H1 (cell line): ENCODE data around the gene SIK3. TPM values are rescaled to one million over a fixed set of nuclear protein-coding genes. Genes with fewer than 3 reads are reported as not detected.

ENCODE experiments used
- ASH2L ChIP-seq: fragments of 200-600, 300-600 bp; sonication (generic); IDR thresholded peaks from one replicate; pipeline ENCODE4 v1.7.1; 2017; ENCODE audit warnings: low read length
- CBX5 ChIP-seq: fragments of 300-800, 300-1000 bp; sonication (generic); IDR thresholded peaks from 2 replicates; pipeline ENCODE4 v1.7.1; 2016; ENCODE audit warnings: antibody characterized with exemption, low read length, low read depth
- polyA plus RNA-seq, 7 experiments: library from polyadenylated mRNA; depleted of rRNA in 3 of 7; stranded (reverse) in 5 of 7; unstranded in 2 of 7; fragments of >200 nt in 5 of 7; fragments of 200-250 nt in 2 of 7; gene quantifications; 1 replicate in 5 of 7; 2 replicates in 1 of 7; 4 replicates in 1 of 7; pipeline versions ENCODE4 v1.2.1 to v1.2.3, GENCODE V29; 2011 to 2013; ENCODE audit warnings: missing spikeins in 2 of 7, mixed read lengths in 2 of 7
- total RNA-seq: library from RNA; stranded (reverse); fragmentation: NEBNext Ultra II Directional; extraction: Animal tissue kit (Norgen Biotek cat#: 25700); gene quantifications from 2 replicates; pipeline ENCODE4 v1.2.1, GENCODE V29; 2021
- TF ChIP-seq, protein P1 (sequence below): fragments of 300-600 bp; sonication (generic); IDR thresholded peaks from 2 replicates; pipeline ENCODE4 v1.7.1; 2012; ENCODE audit warnings: low read length, moderate library complexity, mild to moderate bottlenecking, inconsistent platforms; ENCODE audit not compliant: insufficient replicate concordance
- TF ChIP-seq, protein P2 (sequence below): IDR thresholded peaks from 2 replicates; pipeline ENCODE4 v1.6.1; 2011; ENCODE audit warnings: low read length, improper control_type of control experiment

Gene SIK3
- total and polyA plus RNA-seq, 2 of the 8 experiments (the other 6 are each of a cell fraction or from before 2014, with no cell fraction given) = 19.9 to 32.1 TPM

DNA sequence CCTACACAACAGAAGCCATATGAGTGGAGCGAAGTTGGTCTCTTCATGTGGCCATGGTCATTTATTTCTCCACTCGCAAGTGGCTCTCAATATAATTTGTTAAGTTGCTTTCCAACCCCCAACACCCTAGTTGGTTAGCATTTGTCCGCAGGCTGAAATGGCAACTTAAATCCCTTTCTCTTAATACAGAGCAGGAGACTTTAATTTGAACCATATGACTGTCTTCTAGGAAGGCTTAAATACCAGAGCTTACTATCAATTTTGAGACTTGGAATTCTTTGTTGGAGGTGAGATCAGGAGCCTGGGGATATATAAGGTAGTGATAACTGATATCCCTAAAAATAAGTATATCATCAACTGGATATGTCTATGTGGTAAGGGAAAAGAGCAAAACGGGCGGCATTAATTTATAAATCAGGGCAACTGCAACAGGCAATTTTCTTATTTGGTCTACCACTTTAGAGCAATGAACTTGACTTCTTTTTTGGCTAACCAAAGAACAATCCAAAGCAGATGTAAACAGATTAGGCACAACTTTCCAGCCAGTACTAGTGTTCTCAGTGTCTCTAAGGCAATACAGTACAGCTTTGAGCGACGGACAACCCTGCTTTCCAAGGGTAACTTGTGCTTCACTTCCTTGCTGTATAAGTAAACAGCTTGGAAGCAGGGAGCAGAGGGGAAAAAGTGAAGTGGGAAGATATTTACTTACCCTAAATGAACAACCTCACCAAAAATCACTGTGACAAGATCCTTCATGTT, 186.1 kb downstream of the SIK3 start (continued):
- TF ChIP-seq, protein P1, sequence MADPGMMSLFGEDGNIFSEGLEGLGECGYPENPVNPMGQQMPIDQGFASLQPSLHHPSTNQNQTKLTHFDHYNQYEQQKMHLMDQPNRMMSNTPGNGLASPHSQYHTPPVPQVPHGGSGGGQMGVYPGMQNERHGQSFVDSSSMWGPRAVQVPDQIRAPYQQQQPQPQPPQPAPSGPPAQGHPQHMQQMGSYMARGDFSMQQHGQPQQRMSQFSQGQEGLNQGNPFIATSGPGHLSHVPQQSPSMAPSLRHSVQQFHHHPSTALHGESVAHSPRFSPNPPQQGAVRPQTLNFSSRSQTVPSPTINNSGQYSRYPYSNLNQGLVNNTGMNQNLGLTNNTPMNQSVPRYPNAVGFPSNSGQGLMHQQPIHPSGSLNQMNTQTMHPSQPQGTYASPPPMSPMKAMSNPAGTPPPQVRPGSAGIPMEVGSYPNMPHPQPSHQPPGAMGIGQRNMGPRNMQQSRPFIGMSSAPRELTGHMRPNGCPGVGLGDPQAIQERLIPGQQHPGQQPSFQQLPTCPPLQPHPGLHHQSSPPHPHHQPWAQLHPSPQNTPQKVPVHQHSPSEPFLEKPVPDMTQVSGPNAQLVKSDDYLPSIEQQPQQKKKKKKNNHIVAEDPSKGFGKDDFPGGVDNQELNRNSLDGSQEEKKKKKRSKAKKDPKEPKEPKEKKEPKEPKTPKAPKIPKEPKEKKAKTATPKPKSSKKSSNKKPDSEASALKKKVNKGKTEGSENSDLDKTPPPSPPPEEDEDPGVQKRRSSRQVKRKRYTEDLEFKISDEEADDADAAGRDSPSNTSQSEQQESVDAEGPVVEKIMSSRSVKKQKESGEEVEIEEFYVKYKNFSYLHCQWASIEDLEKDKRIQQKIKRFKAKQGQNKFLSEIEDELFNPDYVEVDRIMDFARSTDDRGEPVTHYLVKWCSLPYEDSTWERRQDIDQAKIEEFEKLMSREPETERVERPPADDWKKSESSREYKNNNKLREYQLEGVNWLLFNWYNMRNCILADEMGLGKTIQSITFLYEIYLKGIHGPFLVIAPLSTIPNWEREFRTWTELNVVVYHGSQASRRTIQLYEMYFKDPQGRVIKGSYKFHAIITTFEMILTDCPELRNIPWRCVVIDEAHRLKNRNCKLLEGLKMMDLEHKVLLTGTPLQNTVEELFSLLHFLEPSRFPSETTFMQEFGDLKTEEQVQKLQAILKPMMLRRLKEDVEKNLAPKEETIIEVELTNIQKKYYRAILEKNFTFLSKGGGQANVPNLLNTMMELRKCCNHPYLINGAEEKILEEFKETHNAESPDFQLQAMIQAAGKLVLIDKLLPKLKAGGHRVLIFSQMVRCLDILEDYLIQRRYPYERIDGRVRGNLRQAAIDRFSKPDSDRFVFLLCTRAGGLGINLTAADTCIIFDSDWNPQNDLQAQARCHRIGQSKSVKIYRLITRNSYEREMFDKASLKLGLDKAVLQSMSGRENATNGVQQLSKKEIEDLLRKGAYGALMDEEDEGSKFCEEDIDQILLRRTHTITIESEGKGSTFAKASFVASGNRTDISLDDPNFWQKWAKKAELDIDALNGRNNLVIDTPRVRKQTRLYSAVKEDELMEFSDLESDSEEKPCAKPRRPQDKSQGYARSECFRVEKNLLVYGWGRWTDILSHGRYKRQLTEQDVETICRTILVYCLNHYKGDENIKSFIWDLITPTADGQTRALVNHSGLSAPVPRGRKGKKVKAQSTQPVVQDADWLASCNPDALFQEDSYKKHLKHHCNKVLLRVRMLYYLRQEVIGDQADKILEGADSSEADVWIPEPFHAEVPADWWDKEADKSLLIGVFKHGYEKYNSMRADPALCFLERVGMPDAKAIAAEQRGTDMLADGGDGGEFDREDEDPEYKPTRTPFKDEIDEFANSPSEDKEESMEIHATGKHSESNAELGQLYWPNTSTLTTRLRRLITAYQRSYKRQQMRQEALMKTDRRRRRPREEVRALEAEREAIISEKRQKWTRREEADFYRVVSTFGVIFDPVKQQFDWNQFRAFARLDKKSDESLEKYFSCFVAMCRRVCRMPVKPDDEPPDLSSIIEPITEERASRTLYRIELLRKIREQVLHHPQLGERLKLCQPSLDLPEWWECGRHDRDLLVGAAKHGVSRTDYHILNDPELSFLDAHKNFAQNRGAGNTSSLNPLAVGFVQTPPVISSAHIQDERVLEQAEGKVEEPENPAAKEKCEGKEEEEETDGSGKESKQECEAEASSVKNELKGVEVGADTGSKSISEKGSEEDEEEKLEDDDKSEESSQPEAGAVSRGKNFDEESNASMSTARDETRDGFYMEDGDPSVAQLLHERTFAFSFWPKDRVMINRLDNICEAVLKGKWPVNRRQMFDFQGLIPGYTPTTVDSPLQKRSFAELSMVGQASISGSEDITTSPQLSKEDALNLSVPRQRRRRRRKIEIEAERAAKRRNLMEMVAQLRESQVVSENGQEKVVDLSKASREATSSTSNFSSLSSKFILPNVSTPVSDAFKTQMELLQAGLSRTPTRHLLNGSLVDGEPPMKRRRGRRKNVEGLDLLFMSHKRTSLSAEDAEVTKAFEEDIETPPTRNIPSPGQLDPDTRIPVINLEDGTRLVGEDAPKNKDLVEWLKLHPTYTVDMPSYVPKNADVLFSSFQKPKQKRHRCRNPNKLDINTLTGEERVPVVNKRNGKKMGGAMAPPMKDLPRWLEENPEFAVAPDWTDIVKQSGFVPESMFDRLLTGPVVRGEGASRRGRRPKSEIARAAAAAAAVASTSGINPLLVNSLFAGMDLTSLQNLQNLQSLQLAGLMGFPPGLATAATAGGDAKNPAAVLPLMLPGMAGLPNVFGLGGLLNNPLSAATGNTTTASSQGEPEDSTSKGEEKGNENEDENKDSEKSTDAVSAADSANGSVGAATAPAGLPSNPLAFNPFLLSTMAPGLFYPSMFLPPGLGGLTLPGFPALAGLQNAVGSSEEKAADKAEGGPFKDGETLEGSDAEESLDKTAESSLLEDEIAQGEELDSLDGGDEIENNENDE = no peak
- TF ChIP-seq, protein P2, sequence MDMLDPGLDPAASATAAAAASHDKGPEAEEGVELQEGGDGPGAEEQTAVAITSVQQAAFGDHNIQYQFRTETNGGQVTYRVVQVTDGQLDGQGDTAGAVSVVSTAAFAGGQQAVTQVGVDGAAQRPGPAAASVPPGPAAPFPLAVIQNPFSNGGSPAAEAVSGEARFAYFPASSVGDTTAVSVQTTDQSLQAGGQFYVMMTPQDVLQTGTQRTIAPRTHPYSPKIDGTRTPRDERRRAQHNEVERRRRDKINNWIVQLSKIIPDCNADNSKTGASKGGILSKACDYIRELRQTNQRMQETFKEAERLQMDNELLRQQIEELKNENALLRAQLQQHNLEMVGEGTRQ = no peak
- no peak for TF ChIP-seq CBX5
- TF ChIP-seq ASH2L = no peak
